Stimulated activated CD4-positive, alpha-beta T cell treated with anti-CD3 and anti-CD28 coated beads, TNF-alpha, amount 100 ng/mL, for 48 hours (primary cell): ENCODE measurements around the gene PPM1J.
A peak's percentile ranks its signal among the peaks of the same experiment; 100 is the strongest.
"Not testable (repeated sequence)": the region's sequence is repeated elsewhere in the genome, so short reads cannot be mapped to it uniquely, and the experiment has no call there.

Experiments used
- DNase-seq, 3 donors: peaks; one replicate each; pipeline ENCODE4 v3.0.0-alpha.2; 2020; ENCODE audit warnings: low read depth in 3 of 3

The PPM1J gene

GRCh38 chr1:112721966-112722524, 6.9 kb upstream of the PPM1J start:
- no peak for DNase-seq

GRCh38 chr1:112721294-112721693, 6.2 kb upstream of the PPM1J start:
- DNase-seq: not testable (repeated sequence)

- DNase-seq: no peak
Observed at GRCh38 chr1:112720800-112721199, 5.7 kb upstream of the PPM1J start.

- no peak for DNase-seq
Observed at GRCh38 chr1:112719706-112720105, 4.6 kb upstream of the PPM1J start.

GRCh38 chr1:112718691-112719418, 3.7 kb upstream of the PPM1J start:
- peak in 2 of 3 donors; percentile 63 to 75 for DNase-seq

GRCh38 chr1:112717263-112717873, 2.2 kb upstream of the PPM1J start:
- DNase-seq: no peak

GRCh38 chr1:112716133-112716720, 1.1 kb upstream of the PPM1J start:
- DNase-seq: peak in 2 of 3 donors; percentile 67 to 77

GRCh38 chr1:112714313-112715263, 544 bp downstream of the PPM1J start:
- DNase-seq: no peak

GRCh38 chr1:112713466-112714312, 1.4 kb downstream of the PPM1J start:
- DNase-seq: no peak

GRCh38 chr1:112712701-112713128, 2.4 kb downstream of the PPM1J start:
- no peak for DNase-seq

- no peak for DNase-seq
Observed at GRCh38 chr1:112712191-112712590, 2.9 kb downstream of the PPM1J start.

- DNase-seq: no peak
Observed at GRCh38 chr1:112711670-112712069, 3.5 kb downstream of the PPM1J start.

- DNase-seq: no peak
Observed at GRCh38 chr1:112711041-112711440, 4.1 kb downstream of the PPM1J start.

GRCh38 chr1:112710586-112710985, 4.5 kb downstream of the PPM1J start:
- DNase-seq: no peak

GRCh38 chr1:112710159-112710558, 5.0 kb downstream of the PPM1J start:
- DNase-seq: no peak

- DNase-seq: no peak
Observed at GRCh38 chr1:112708489-112708888, 6.6 kb downstream of the PPM1J start.

- no peak for DNase-seq
Observed at GRCh38 chr1:112708002-112708448, 7.1 kb downstream of the PPM1J start.

- peak in 2 of 3 donors; percentile 52 to 68 for DNase-seq
Observed at GRCh38 chr1:112707221-112708001, 7.7 kb downstream of the PPM1J start.

- no peak for DNase-seq
Observed at GRCh38 chr1:112706505-112707220, 8.5 kb downstream of the PPM1J start, which contains the start of gene RHOC. Gene RHOC, minus strand, starts transcription at chr1:112707127. Its CDS starts 3,328 bp downstream, at chr1:112703799.
